ENCODE measurements around the gene NENF. TPM values are rescaled to one million over a fixed set of nuclear protein-coding genes. Genes with fewer than 3 reads are reported as not detected.

Gene NENF
- polyA plus RNA-seq, 1 of the 3 experiments (the other 2 are of a cell fraction) = 78.7 TPM

DNA sequence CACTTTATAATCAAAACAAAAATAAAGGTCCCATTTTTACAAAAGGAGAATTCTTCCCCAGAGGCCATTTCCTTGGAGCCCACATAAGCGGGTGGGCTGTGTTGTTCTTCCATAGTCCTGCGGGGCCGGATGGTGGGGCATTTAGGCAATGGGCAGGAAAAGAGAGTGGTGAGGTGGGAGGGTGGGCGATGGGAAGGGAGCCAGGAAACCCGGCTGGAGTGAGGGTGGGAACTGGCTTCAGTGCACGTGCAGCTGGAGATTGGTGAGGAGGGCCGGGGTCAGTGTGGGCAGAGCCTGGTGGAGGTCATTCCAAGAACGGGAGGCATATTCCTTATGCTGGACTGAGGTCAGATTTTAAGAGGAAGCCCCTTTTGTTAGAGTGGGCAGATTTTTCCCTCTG, 13.6 kb downstream of the NENF start:
- 89% methylated on average over 8 of the region's 8 CpGs for WGBS (ENCODE audit: low lambda C conversion rate)
- CTCF ChIA-PET = interaction anchor here (2.1 kb wide), 1 partner anchor 10 kb away, joined by 6 read pairs; no protein-coding TSS in a partner anchor

DNA sequence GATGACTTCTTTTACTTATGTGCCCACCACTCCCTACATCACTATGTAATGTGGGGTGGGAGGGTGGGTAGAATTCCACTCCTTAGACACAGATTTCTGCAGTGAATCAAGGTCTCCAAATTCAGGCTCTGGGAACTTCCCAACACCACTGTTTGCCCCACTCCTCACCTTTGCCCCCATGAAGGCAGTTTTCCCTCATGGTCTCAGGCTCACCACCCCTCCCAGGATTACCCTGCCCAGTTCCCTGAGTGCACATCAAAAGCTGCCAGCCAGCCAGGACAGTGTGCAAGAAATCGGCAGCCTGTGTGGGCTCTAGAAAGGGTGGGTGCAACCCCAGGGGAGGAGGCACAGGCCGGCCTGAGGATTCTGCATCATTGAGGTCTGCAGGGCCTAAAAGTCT, 14.8 kb downstream of the NENF start:
- H3K36me3 ChIP-seq (replicated peaks in 1 of 2; ENCODE audit: control insufficient read depth in 1 of 2, insufficient read depth in 2 of 2, low read length in 1 of 2) = peaks cover 3 to 5% of the 10 kb centered on the region in 2 experiments
- no peaks in the 10 kb centered on the region for H3K79me2 ChIP-seq (ENCODE audit: insufficient read depth)
- CTCF ChIA-PET = interaction anchor here (2.1 kb wide), 1 partner anchor 8 kb away, joined by 6 read pairs; no protein-coding TSS in a partner anchor
- H4K20me1 ChIP-seq (ENCODE audit: insufficient read depth) = no peaks in the 10 kb centered on the region
- TF ChIP-seq, protein P1, sequence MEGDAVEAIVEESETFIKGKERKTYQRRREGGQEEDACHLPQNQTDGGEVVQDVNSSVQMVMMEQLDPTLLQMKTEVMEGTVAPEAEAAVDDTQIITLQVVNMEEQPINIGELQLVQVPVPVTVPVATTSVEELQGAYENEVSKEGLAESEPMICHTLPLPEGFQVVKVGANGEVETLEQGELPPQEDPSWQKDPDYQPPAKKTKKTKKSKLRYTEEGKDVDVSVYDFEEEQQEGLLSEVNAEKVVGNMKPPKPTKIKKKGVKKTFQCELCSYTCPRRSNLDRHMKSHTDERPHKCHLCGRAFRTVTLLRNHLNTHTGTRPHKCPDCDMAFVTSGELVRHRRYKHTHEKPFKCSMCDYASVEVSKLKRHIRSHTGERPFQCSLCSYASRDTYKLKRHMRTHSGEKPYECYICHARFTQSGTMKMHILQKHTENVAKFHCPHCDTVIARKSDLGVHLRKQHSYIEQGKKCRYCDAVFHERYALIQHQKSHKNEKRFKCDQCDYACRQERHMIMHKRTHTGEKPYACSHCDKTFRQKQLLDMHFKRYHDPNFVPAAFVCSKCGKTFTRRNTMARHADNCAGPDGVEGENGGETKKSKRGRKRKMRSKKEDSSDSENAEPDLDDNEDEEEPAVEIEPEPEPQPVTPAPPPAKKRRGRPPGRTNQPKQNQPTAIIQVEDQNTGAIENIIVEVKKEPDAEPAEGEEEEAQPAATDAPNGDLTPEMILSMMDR (IDR thresholded peaks at IDR 0.05) = no peak
- TF ChIP-seq, protein P2, sequence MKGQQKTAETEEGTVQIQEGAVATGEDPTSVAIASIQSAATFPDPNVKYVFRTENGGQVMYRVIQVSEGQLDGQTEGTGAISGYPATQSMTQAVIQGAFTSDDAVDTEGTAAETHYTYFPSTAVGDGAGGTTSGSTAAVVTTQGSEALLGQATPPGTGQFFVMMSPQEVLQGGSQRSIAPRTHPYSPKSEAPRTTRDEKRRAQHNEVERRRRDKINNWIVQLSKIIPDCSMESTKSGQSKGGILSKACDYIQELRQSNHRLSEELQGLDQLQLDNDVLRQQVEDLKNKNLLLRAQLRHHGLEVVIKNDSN (IDR thresholded peaks at IDR 0.05; ENCODE audit: borderline replicate concordance, low read depth) = no peak
- TF ChIP-seq SMC3 (IDR thresholded peaks at IDR 0.05; ENCODE audit: low read depth, low read length) (no peak), ELF1 (IDR thresholded peaks at IDR 0.05) (no peak), MXI1 (IDR thresholded peaks at IDR 0.05; ENCODE audit: low read depth, low read length) (no peak), RAD21 (IDR thresholded peaks at IDR 0.05; ENCODE audit: low read length) (no peak), RXRA (IDR thresholded peaks at IDR 0.05; ENCODE audit: borderline replicate concordance, low read depth) (no peak), GATA2 (CRISPR knock-in tag; IDR thresholded peaks at IDR 0.05) (no peak), FOSL2 (IDR thresholded peaks at IDR 0.05; ENCODE audit: borderline replicate concordance, low read depth) (no peak), GABPA (IDR thresholded peaks at IDR 0.05; ENCODE audit: low read depth) (no peak), JUND (IDR thresholded peaks at IDR 0.05) (no peak), EZH2phosphoT487 (IDR thresholded peaks at IDR 0.05; ENCODE audit: borderline replicate concordance, low read depth) (no peak), CHD2 (IDR thresholded peaks at IDR 0.05; ENCODE audit: low read length, partially characterized antibody) (no peak), RCOR1 (IDR thresholded peaks at IDR 0.05; ENCODE audit: low read length) (no peak)
- TF ChIP-seq, protein P3, sequence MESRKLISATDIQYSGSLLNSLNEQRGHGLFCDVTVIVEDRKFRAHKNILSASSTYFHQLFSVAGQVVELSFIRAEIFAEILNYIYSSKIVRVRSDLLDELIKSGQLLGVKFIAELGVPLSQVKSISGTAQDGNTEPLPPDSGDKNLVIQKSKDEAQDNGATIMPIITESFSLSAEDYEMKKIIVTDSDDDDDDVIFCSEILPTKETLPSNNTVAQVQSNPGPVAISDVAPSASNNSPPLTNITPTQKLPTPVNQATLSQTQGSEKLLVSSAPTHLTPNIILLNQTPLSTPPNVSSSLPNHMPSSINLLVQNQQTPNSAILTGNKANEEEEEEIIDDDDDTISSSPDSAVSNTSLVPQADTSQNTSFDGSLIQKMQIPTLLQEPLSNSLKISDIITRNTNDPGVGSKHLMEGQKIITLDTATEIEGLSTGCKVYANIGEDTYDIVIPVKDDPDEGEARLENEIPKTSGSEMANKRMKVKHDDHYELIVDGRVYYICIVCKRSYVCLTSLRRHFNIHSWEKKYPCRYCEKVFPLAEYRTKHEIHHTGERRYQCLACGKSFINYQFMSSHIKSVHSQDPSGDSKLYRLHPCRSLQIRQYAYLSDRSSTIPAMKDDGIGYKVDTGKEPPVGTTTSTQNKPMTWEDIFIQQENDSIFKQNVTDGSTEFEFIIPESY (IDR thresholded peaks at IDR 0.05; ENCODE audit: borderline replicate concordance, low read depth) = no peak
- TF ChIP-seq, protein P4, sequence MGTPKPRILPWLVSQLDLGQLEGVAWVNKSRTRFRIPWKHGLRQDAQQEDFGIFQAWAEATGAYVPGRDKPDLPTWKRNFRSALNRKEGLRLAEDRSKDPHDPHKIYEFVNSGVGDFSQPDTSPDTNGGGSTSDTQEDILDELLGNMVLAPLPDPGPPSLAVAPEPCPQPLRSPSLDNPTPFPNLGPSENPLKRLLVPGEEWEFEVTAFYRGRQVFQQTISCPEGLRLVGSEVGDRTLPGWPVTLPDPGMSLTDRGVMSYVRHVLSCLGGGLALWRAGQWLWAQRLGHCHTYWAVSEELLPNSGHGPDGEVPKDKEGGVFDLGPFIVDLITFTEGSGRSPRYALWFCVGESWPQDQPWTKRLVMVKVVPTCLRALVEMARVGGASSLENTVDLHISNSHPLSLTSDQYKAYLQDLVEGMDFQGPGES (IDR thresholded peaks at IDR 0.05; ENCODE audit: low read depth, low read length) = no peak
- peaks cover 0 to 21% of the 10 kb centered on the region in 2 experiments; a peak in 1 of 4 replicates for H3K4me1 ChIP-seq (ENCODE audit: control insufficient read depth in 1 of 2, insufficient read depth in 2 of 2, low read depth in 1 of 2, low read length in 1 of 2)
- POLR2A ChIA-PET = no interaction called here
- H3K9ac ChIP-seq = no peak overlapping the region
- DNase-seq = no peak
- no peak overlapping the region for H3K4me2 ChIP-seq
- no peak overlapping the region for H3K27ac ChIP-seq (ENCODE audit: low read depth in 2 of 2, low read length in 1 of 2)
- H3K27me3 ChIP-seq (ENCODE audit: insufficient read depth) = no peaks in the 10 kb centered on the region
- H3K4me3 ChIP-seq (ENCODE audit: low read depth in 2 of 2, low read length in 1 of 2) = no peak overlapping the region
- no peaks in the 10 kb centered on the region for H3F3A ChIP-seq (replicated peaks; ENCODE audit: insufficient read depth)
- WGBS (ENCODE audit: low lambda C conversion rate) = 86% methylated on average over 2 of the region's 2 CpGs
- no peaks in the 10 kb centered on the region for H3K9me3 ChIP-seq
- no peaks in the 10 kb centered on the region for H3K9me2 ChIP-seq
- H2AFZ ChIP-seq (ENCODE audit: low read depth) = no peak overlapping the region

More for the DNA sequence above, 13.6 kb downstream of the NENF start:
- Histone ChIP-seq H4K20me1 (ENCODE audit: insufficient read depth) (no peaks in the 10 kb centered on the region), H3F3A (replicated peaks; ENCODE audit: insufficient read depth) (no peaks in the 10 kb centered on the region), H3K9me3 (no peaks in the 10 kb centered on the region), H3K4me2 (no peak overlapping the region), H2AFZ (ENCODE audit: low read depth) (no peak overlapping the region), H3K36me3 (replicated peaks in 1 of 2; ENCODE audit: control insufficient read depth in 1 of 2, insufficient read depth in 2 of 2, low read length in 1 of 2) (peaks cover 3 to 5% of the 10 kb centered on the region in 2 experiments), H3K4me3 (ENCODE audit: low read depth in 2 of 2, low read length in 1 of 2) (no peak overlapping the region), H3K27me3 (ENCODE audit: insufficient read depth) (no peaks in the 10 kb centered on the region), H3K79me2 (ENCODE audit: insufficient read depth) (no peaks in the 10 kb centered on the region; the same call in 1 of the 2 replicates), H3K4me1 (ENCODE audit: control insufficient read depth in 1 of 2, insufficient read depth in 2 of 2, low read depth in 1 of 2, low read length in 1 of 2) (peaks cover 0 to 16% of the 10 kb centered on the region in 2 experiments; a peak in 1 of 4 replicates), H3K9ac (no peak overlapping the region), H3K27ac (ENCODE audit: low read depth in 2 of 2, low read length in 1 of 2) (no peak overlapping the region), H3K9me2 (no peaks in the 10 kb centered on the region)
- no peak for DNase-seq
- TF ChIP-seq TCF12 (IDR thresholded peaks at IDR 0.05) (no peak), FOSL2 (IDR thresholded peaks at IDR 0.05; ENCODE audit: borderline replicate concordance, low read depth) (no peak), ELF1 (IDR thresholded peaks at IDR 0.05) (no peak), POLR2AphosphoS5 (IDR thresholded peaks at IDR 0.05; ENCODE audit: low read depth, low read length) (no peak), FOXJ3 (CRISPR knock-in tag; IDR thresholded peaks at IDR 0.05) (no peak)
- TF ChIP-seq, protein P4 (IDR thresholded peaks at IDR 0.05; ENCODE audit: low read depth, low read length) = no peak
- TF ChIP-seq, protein P5, sequence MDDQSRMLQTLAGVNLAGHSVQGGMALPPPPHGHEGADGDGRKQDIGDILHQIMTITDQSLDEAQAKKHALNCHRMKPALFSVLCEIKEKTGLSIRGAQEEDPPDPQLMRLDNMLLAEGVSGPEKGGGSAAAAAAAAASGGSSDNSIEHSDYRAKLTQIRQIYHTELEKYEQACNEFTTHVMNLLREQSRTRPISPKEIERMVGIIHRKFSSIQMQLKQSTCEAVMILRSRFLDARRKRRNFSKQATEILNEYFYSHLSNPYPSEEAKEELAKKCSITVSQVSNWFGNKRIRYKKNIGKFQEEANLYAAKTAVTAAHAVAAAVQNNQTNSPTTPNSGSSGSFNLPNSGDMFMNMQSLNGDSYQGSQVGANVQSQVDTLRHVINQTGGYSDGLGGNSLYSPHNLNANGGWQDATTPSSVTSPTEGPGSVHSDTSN (IDR thresholded peaks at IDR 0.05) = no peak
- POLR2A ChIA-PET = no interaction called here

Measured in SK-N-SH (cell line).